HG03108 (cell line): Measurements from ENCODE around the gene TRAPPC12.
"Not testable (repeated sequence)": the region's sequence is repeated elsewhere in the genome, so short reads cannot be mapped to it uniquely, and the experiment has no call there.

Source experiments
- ATAC-seq: cut with Tn5 transposase; IDR thresholded peaks from one replicate; pipeline ENCODE4 v1.9.1; 2021; ENCODE audit warnings: moderate library complexity; ENCODE audit not compliant: unreplicated experiment

Gene TRAPPC12

DNA sequence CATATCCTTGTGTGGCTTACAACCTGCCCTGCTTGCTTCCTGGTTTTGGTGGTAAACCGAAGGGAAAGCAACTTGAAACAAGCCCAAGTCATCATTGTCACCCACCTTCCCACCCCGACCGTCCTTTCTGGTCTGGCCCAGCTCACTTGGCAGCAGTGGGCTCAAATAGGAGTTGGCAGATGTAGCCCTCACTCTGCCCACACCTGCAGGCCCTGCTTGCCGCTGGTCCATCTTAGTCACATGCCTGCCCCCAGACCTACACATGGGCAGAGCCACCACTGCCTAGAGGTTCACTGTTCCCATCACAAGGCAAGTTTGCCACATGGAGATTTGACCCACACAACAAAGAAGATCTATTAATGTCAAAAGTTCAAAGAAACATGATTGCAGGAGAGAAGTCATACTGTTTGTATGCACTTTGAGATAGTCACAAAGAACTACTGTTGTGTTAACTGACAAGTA is 11.2 kb upstream of the TRAPPC12 start:
- no peak for ATAC-seq

DNA sequence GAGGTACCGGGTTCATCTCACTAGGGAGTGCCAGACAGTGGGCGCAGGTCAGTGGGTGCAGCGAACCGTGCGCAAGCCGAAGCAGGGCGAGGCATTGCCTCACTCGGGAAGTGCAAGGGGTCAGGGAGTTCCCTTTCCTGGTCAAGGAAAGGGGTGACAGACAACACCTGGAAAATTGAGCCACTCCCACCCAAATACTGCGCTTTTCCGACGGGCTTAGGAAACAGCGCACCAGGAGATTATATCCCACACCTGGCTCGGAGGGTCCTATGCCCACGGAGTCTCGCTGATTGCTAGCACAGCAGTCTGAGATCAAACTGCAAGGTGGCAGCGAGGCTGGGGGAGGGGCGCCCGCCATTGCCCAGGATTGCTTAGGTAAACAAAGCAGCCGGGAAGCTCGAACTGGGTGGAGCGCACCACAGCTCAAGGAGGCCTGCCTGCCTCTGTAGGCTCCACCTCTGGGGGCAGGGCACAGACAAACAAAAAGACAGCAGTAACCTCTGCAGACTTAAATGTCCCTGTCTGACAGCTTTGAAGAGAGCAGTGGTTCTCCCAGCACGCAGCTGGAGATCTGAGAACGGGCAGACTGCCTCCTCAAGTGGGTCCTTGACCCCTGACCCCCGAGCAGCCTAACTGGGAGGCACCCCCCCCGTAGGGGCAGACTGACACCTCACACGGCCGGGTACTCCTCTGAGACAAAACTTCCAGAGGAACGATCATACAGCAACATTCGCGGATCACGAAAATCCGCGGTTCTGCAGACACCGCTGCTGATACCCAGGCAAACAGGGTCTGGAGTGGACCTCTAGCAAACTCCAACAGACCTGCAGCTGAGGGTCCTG is 9.9 kb upstream of the TRAPPC12 start:
- ATAC-seq = not testable (repeated sequence)

DNA sequence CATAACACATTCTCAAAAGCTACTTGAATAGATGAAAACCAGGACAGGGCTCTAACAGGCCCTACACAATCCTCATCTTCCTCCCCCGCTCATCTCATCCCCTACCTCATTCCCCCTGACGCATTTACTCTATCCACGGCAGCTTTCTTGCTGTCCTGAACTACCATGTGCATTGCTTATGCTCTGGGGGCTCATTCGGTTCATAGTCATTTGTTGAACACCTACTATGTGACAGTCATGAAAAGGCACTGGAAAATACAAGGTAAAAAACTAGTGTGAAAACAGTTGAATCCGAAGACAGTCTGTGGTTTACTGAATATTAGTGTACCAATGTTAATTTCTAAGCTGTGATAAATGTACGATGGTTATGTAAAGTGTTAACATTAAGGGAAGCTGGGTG is 2.7 kb upstream of the TRAPPC12 start:
- ATAC-seq = no peak

DNA sequence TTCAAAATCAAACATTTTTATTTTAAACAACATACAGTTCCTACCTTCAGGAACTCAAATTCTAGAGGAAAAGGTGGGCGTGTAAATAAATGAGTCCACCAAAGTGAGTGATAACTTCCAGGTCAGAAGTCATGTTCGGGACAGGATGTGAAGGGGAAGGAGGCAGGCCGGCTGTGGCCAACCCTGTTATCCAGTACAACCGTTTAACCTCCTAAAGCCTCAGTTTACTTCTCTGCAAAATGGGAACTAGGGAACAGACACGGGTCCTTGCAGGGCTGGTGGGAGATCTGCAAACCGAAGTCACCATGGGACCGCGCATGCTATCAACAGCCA is 2.2 kb upstream of the TRAPPC12 start:
- ATAC-seq = peak; percentile 7

DNA sequence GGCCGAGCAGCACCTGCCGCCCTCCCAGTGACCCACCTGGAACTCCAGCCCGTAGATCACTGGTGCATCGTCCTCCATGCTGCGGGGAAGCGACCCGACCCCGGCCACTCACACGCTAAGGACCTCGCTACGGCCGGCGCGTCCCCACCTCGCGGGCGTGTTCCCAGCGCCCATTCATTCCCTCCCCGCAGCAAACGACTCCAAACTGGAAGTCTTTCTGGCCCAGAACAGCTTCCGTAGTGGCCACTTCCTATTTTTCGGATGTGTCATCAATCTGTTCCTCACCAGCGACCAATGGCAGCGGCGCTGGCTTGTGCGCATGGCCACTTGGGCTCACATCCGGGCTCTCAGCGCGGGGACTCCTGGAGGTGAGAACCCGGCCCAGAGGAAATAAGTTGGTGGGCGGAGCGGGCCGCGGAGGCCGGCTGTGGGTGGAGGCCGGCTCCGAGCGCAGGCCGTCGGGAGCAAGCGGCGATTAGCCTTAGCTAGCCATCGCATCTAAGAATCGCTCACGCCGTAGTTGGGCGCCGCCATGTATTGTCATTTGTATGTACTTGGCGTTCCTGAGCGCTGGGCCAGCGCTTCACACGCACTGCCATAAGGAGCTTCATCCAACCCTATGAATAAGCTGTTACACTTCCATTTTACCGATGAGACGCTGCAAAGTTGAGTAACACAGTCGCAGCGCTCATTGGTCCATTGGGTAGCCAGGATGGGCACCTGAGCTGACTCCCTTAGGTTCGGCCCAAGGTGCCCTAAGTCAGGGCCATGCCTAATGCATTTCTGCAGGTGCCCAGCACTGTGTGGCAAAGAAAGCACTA is 1.7 kb upstream of the TRAPPC12 start, which contains the start of gene EIPR1:
TSS of gene EIPR1 (minus strand) at position 207 of the 821 bp plus-strand sequence. CDS start at position 78, 129 bp downstream.
- peak; percentile 79 for ATAC-seq

DNA sequence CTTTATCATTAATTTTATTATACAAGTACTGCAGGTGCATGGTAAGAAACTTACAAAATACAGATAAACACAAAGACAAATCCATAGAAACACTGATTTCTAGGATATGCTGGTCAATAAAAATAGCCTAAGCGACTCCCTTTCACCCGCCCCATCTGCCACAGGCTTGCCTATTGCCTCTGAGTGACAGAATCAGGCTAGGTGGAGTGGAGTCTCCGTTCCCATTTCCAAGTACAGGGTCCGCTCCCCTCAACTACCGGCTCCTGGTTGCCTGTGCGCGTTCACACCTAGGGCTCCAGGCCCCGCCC is 201 bp upstream of the TRAPPC12 start:
- no peak for ATAC-seq

DNA sequence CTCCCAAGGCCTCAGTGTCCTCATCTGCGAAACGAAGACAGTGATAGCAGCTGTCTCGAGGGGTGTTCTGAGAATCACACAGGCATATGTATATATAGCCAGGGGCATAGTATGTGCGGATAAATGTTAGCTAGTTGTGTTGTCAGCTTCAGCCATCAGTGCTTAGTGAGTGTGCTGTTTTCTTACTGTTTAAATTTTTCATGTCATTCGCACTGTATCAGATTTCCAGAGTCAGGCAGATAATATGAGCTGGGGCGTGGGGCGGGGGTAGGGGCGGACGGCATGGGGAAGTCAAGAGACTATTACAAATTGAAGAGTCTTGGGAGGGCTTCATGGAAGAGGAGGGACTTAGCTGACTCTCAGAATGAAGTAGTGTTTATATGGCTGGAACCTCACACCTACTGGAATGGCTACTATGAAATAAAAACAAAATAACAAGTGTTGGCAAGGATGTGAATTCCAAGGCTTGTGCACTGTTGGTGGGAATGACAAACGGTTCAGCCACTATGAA is 7.0 kb downstream of the TRAPPC12 start:
- ATAC-seq = no peak

DNA sequence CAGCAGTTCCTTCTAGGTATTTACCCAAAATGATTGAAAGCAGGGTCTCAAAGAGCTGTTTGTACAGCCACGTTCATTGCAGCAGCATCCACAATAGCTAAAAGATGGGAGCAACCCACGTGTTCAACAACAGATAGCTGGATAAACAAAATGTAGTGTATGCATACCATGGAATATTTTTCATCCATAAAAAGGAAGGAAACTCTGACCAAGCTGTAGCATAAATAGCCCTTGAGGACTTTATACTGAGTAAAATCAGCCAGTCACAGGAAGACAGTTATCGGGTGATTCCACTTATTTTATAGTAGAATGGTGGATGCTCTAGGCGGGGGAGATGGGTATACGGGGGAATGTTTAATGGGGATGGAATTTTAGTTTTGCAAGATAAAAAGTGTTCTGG is 7.5 kb downstream of the TRAPPC12 start:
- ATAC-seq = no peak

DNA sequence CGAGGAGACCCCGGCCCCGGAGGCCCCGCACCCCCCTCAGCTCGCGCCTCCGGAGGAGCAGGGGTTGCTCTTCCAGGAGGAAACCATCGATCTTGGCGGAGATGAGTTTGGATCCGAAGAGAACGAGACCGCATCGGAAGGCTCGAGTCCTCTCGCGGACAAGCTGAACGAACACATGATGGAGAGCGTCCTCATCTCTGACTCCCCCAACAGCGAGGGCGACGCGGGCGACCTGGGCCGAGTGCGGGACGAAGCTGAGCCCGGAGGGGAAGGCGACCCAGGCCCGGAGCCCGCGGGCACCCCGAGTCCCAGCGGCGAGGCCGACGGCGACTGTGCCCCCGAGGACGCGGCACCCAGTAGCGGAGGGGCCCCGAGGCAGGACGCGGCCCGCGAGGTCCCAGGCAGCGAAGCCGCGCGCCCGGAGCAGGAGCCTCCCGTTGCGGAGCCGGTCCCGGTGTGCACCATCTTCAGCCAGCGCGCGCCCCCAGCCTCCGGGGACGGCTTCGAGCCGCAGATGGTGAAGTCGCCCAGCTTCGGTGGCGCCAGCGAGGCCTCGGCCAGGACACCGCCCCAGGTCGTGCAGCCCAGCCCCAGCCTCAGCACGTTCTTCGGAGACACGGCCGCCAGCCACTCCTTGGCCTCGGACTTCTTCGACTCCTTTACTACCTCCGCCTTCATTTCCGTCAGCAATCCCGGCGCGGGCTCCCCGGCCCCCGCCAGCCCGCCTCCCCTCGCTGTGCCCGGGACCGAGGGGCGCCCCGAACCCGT is 8.3 kb downstream of the TRAPPC12 start:
- ATAC-seq = no peak

DNA sequence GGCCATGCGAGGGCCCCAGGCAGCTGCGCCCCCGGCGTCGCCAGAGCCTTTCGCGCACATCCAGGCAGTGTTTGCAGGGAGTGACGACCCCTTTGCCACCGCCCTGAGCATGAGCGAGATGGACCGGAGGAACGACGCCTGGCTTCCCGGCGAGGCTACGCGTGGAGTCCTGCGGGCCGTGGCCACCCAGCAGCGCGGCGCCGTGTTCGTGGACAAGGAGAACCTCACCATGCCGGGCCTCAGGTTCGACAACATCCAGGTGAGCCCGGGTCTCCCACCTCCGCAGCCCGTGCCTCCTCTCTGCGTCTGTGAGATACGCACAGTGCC is 8.9 kb downstream of the TRAPPC12 start:
- ATAC-seq = no peak

DNA sequence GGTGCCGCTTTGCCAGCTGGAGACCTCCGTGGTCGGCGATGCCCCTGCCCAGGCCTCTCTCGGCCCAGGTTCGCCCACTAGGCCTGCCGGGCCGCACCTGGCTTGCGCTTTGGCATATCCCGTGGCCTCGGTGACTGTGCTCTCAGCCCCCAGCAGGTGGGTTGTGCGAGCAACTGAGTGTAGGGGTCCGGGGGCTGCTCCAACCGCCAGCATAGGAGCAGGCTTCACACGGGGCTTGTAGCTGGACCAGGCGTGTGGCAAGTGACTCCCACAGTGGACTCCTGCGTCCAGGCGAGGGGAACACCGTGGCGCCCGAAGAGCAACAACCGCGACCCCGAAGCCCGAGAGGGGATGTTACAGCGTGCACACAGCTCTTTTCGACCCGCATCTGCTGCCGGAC is 9.7 kb downstream of the TRAPPC12 start:
- ATAC-seq = no peak

DNA sequence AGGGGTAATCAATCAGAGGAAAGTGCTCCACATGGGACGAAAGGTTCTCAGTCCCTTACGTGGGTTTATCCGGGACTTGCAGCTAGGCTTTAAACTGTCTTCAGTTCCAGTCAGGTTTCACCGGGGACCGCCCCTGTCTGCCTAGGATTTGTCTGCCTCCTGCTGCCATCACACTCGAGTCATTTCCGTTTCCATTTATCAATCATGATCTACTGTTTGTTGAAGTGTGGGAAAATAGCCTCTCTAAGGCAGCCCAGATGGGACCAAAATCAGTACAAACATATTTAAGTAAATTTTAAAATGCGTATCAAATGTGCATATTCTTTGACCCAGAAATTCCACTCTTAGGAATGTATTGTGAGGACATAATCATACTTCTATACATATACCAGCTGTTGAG is 10.5 kb downstream of the TRAPPC12 start:
- ATAC-seq = no peak

DNA sequence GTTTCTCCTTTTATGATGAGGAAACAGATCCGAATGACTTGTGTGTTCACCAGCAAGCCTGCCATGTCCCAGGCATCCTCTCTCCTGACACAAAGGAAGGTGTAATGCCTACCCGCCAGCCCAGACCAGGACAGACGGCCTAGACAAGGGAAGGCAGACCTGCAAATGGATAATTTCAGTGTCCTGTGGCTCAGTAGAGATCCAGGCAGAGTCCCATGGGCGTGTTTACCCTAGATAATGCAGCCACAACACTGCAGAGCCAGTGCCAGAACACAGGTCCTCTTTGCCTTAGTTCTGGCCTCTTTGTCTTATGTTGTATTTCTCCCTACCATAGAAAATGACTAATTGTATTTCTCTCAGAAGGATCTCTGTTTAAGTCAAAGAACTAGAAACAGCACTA is 12.7 kb downstream of the TRAPPC12 start:
- no peak for ATAC-seq

DNA sequence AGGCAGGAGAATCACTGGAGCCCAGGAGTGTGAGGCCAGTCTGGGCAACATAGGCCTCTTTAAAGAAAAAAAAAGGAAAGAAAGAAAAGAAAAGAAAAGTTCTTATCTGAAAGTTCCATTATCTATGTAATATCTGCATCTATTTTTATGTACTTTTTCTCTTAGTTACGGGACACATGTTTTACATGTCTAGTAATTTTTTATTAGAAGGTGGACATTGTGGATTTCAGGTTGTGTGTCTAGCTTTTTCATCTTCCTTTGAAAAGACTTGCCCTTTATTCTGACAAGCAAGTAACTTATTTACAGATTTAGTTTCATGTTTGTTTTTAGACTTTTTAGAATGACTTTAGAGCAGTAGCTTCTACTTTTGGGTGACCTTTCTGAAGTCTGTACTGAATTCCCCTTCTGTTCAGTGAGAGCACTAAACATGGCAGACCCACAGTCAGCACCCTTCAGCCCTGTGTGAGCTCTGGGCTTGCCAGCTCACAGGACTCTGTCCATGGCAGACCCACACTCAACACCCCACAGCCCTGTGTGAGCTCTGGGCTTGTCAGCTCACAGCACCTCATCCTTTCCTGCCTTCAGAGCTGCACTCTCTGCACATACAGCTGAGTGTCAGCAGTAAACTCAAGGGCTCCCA is 17.5 kb downstream of the TRAPPC12 start:
- no peak for ATAC-seq

DNA sequence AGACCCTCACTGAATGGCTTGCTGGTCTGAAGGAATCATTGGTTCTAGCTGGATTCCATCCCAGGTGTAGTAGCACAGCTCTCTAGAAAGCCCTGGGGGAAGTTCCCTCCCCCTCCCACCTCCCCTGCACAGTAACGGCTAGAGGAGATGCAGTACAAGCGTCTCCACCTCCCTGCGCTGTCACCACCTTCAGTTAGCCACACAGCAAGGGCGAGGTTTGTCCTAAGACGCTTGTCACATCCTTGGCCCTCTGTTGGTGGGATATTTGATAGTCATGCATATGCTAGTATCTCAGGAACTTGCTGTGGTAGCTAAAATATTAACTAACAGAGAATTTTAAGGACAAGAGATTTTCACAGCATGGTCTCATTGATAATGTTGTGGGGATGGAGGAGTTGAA is 19.4 kb downstream of the TRAPPC12 start:
- no peak for ATAC-seq

DNA sequence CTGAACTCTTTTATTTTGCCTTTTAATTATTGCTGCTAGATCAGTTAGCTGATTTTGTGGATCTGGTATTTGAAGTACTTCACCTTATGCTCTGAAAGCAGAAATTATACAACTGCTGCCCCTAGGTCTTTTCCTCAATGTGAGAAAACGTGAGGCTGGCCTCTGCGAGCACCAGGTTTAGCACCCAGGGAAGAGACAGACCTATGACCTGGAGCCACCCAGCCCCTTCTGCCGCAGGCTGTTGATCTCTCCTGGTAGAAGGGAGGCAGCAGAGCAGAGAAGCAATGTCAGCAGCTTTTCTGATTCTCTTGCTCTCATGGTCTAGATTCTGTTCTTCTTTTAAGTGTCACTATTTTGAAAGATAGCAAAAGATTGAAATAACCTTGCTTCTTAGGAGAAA is 19.9 kb downstream of the TRAPPC12 start:
- ATAC-seq = no peak

DNA sequence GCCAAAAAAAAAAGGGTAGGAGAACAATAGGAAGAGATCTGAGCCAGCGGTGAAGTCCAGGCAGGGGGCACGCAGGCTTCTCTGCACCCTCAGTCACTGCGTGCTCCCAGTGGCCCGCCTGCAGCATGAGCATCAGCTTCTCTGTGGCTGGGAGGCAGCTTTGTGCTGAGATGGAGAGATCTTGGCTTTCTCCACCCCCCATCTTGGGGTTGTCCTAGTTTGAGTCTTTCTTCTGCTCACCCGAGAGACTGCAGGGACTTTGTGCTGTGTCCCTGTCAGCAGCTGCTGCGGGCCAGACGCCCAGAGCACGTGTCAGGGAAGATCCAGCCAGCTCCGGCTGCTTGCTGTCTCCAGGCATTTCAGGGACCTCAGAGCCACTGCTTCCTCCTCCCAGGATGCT is 20.3 kb downstream of the TRAPPC12 start:
- ATAC-seq = no peak

DNA sequence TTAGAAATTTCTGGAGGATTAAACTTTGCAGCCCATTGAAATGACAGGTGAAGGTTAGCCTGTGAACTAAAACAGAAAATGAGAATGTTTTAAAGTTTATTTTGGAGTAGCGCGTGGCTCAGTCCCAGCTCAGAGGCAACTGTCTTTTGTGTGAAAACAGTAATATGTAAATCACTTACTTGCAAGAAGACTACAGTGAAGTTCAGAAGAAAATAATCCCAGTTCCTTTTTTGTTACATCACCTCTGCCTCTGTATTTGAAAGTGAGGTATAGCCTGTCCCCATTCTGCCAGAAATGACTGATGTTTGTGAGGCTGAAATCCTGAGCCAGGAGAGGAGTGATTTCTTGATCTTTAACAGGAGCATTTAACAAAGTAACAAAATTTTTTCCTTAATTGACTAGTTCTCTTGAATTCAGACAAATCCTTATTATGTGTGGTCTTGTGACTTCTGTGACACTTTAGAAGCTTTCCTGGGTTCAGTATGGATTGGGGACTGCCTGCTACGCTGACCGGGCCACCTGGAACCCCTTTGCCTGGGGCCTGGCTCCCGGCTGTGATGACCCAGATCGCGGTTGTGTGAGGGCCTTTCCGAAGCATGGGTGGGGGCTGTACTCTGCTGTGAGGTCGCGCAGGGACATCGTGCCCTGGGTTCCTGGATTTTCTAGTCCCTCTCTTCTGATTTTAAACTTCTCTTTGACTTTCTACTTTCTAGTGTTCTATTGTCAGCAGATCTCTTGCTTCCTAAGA is 24.3 kb downstream of the TRAPPC12 start:
- ATAC-seq = peak; percentile 100

DNA sequence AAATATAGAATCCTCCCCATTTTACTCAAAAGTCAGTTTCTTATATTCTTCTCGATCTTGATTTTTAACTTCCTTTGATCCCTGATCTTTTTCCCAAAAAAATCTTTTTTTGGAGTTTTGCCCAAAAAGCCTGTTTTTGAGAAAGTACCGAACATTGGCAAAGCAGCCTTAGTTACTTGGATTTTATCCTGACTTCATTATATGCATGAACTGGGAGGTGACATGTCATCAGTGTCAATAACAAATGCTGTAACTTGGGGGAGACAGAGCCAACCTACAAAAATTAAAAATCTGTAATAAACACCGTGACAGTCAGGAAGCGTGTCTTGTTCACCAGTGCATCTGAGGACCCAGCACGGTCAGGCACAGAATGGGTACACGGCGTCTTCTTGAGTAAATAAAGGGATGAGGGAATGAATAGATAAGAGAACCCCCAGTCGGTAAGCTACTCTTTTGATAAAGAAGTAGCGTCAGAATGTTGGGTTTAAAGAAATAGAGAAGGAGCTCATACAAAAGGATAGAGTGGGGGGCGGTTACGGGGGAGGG is 24.9 kb downstream of the TRAPPC12 start:
- ATAC-seq = no peak

DNA sequence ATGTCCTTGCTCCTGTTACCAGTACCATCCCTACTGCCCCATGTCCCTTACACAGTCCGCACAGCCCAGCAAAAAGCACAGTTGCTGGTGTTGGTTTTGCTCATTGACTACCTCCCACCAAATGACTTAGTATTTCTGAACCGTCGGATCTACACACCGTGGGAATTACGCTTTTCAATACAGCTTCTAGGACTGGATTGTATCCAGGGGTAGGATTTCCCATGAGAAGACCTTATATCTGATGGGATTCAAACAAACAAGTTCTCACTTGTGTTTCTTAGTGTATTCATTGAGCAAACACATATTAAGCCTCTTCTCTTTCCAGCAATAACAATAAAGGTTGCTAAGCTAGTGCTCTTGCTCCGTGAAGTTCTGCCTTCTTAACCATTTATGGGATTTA is 25.8 kb downstream of the TRAPPC12 start:
- no peak for ATAC-seq
